Endothelial cell of umbilical vein (primary cell): Measurements from ENCODE around the gene MSL2. TPM values are rescaled to one million over a fixed set of nuclear protein-coding genes. Genes with fewer than 3 reads are reported as not detected.

Experiments used
- BruUV-seq: library from RNA; stranded (reverse); fragments of 400-500 nt; replicated peaks from 2 replicates; lab custom pipeline; 2021; lab: Mats Ljungman, UMichigan
- CTCF ChIA-PET: fragments of 300-600, 350-600 bp; sonication (Branson Sonifier 250); formaldehyde crosslinking; loops from one replicate; lab custom pipeline; 2021; ENCODE audit warnings: antibody characterized with exemption, inconsistent platforms; lab: Charles Lee
- POLR2A ChIA-PET: fragments of 300-600, 350-600 bp; sonication (Branson Sonifier 250); formaldehyde crosslinking; loops from one replicate; lab custom pipeline; 2021; ENCODE audit warnings: antibody characterized with exemption, inconsistent platforms; lab: Charles Lee
- DNase-seq: peaks from one replicate; pipeline ENCODE4 v3.0.0-alpha.2; 2011; ENCODE audit warnings: low read depth, low spot score
- FAIRE-seq: peaks from 2 replicates; lab custom pipeline; 2011; peaks lifted over from hg19 to GRCh38; lab: Jason Lieb, UNC
- H2AFZ ChIP-seq: 2 replicates; pipeline ENCODE4 v1.6.0; 2012; ENCODE audit warnings: low read depth, low read length, control low read depth, inconsistent platforms
- H3K27ac ChIP-seq: 2 replicates; pipeline ENCODE4 v1.5.1; 2011; ENCODE audit warnings: low read depth, mild to moderate bottlenecking, control low read depth, low read length, moderate library complexity; ENCODE audit not compliant: insufficient read depth
- H3K27me3 ChIP-seq, 2 experiments: 2 replicates each; pipeline versions ENCODE4 v1.6.0 to v1.6.1; 2011; ENCODE audit warnings: low read length in 2 of 2, mixed read lengths in 1 of 2; ENCODE audit not compliant: control insufficient read depth in 2 of 2, insufficient read depth in 2 of 2
- H3K36me3 ChIP-seq, 2 experiments: 2 replicates in 1 of 2; 3 replicates in 1 of 2; pipeline ENCODE4 v1.5.1; 2011; ENCODE audit warnings: low read length in 2 of 2, mild to moderate bottlenecking in 1 of 2, moderate library complexity in 1 of 2; ENCODE audit not compliant: control insufficient read depth in 2 of 2, insufficient read depth in 2 of 2; ENCODE audit errors: extremely low read depth in 1 of 2
- H3K4me1 ChIP-seq: 3 replicates; pipeline ENCODE4 v1.5.1; 2011; ENCODE audit warnings: mild to moderate bottlenecking, low read length; ENCODE audit not compliant: control insufficient read depth, insufficient read depth; ENCODE audit errors: extremely low read depth
- H3K4me2 ChIP-seq: 2 replicates; pipeline ENCODE4 v1.6.1; 2011; ENCODE audit warnings: low read length, control low read depth, mixed read lengths; ENCODE audit not compliant: insufficient read depth
- H3K4me3 ChIP-seq, 3 experiments: fragments of 200-600 bp in 1 of 3; sonication (generic), shearing (Covaris generic) in 1 of 3; replicated peaks in 1 of 3; 2 replicates each; pipeline ENCODE4 v1.5.1; 2011 to 2016; ENCODE audit warnings: control low read depth in 3 of 3, low read length in 3 of 3, mild to moderate bottlenecking in 2 of 3, inconsistent platforms in 1 of 3, low read depth in 1 of 3, moderate library complexity in 1 of 3; ENCODE audit not compliant: insufficient read depth in 1 of 3
- H3K79me2 ChIP-seq: 2 replicates; pipeline ENCODE4 v1.6.0; 2012; ENCODE audit warnings: low read length, inconsistent platforms; ENCODE audit not compliant: control insufficient read depth, insufficient read depth
- H3K9ac ChIP-seq: replicated peaks from 2 replicates; pipeline ENCODE3; 2011; ENCODE audit warnings: low read length, control low read depth; ENCODE audit not compliant: insufficient read depth; ENCODE audit errors: extremely low read depth
- H3K9me1 ChIP-seq: replicated peaks from 3 replicates; pipeline ENCODE4 v1.6.0; 2011; ENCODE audit warnings: mild to moderate bottlenecking, low read length; ENCODE audit not compliant: control insufficient read depth, insufficient read depth; ENCODE audit errors: extremely low read depth
- H3K9me3 ChIP-seq: replicated peaks from 2 replicates; pipeline ENCODE4 v1.5.1; 2012; ENCODE audit warnings: low read length, inconsistent platforms; ENCODE audit not compliant: control insufficient read depth, insufficient read depth
- H4K20me1 ChIP-seq: replicated peaks from 2 replicates; pipeline ENCODE3; 2011; ENCODE audit warnings: mild to moderate bottlenecking, low read length; ENCODE audit not compliant: control insufficient read depth, insufficient read depth; ENCODE audit errors: extremely low read depth
- EZH2 ChIP-seq: IDR thresholded peaks from 2 replicates; pipeline ENCODE4 v1.6.1; 2012; ENCODE audit warnings: borderline replicate concordance, low read depth, mild to moderate bottlenecking, moderate library complexity, low read length, inconsistent platforms; ENCODE audit not compliant: severe bottlenecking
- FOS ChIP-seq: IDR thresholded peaks from 2 replicates; pipeline ENCODE4 v1.6.1; 2011; ENCODE audit warnings: mild to moderate bottlenecking, low read length, moderate library complexity, borderline replicate concordance; ENCODE audit not compliant: insufficient read depth
- GATA2 ChIP-seq: IDR thresholded peaks from 2 replicates; pipeline ENCODE4 v1.7.0; 2011; ENCODE audit warnings: low read depth, mild to moderate bottlenecking, moderate library complexity, mixed read lengths, low read length; ENCODE audit not compliant: insufficient read length, insufficient read depth
- MAX ChIP-seq: IDR thresholded peaks from 2 replicates; pipeline ENCODE4 v1.6.1; 2011; ENCODE audit not compliant: insufficient read depth, insufficient read length
- MYC ChIP-seq: IDR thresholded peaks from one replicate; pipeline ENCODE4 v1.6.1; 2011; ENCODE audit warnings: mild to moderate bottlenecking, low read depth, low read length
- POLR2A ChIP-seq: IDR thresholded peaks from 2 replicates; pipeline ENCODE4 v1.6.1; 2012; ENCODE audit warnings: low read depth, mild to moderate bottlenecking, control low read depth, low read length
- POLR2AphosphoS5 ChIP-seq: IDR thresholded peaks from 2 replicates; pipeline ENCODE4 v1.6.1; 2012; ENCODE audit warnings: low read depth, mild to moderate bottlenecking, control low read depth, low read length, moderate library complexity; ENCODE audit not compliant: insufficient read depth
- dilution Hi-C: fragments of 300-500 bp; cut with MboI; formaldehyde crosslinking; loops from one replicate; pipeline ENCODE4 v1.15.0; 2019; ENCODE audit warnings: low sequenced_read_pairs; ENCODE audit not compliant: extremely low pct_ligation_motif_present
- intact Hi-C: fragments of 100-400 bp; cut with micrococcal nuclease; formaldehyde crosslinking; loops from one replicate; pipeline ENCODE4 v1.10.0; 2022
- polyA plus RNA-seq, 4 experiments: library from polyadenylated mRNA; depleted of rRNA in 3 of 4; stranded (reverse) in 3 of 4; unstranded in 1 of 4; fragments of >200 nt; gene quantifications; 2 replicates each; pipeline versions ENCODE4 v1.2.1 to v1.2.3, GENCODE V29; 2011 to 2012; ENCODE audit warnings: missing spikeins in 1 of 4
- total RNA-seq: library from RNA; stranded (reverse); gene quantifications from 2 replicates; pipeline ENCODE4 v1.2.3, GENCODE V29; 2021
- TF ChIP-seq, protein P1 (sequence below), 2 donors: IDR thresholded peaks; 1 replicate in 1 of 2; 2 replicates in 1 of 2; pipeline ENCODE4 v1.5.1; 2011; ENCODE audit warnings: low read length in 2 of 2, mild to moderate bottlenecking in 2 of 2, moderate library complexity in 2 of 2, control low read depth in 1 of 2, inconsistent platforms in 1 of 2, low read depth in 1 of 2; ENCODE audit not compliant: insufficient read depth in 1 of 2; ENCODE audit errors: extremely low read depth in 1 of 2

Gene MSL2
- total and polyA plus RNA-seq, 2 donors (not counting 3 experiments of a cell fraction or from before 2014, with no cell fraction given), result 6.7 to 21.9 TPM

- Histone ChIP-seq H3K36me3 (no peaks in the 10 kb centered on the region), H4K20me1 (peaks cover 12% of the 10 kb centered on the region), H3K9me3 (no peaks in the 10 kb centered on the region), H3K4me1 (peaks cover 6% of the 10 kb centered on the region), H2AFZ (no peak overlapping the region), H3K27me3 (no peaks in the 10 kb centered on the region), H3K27ac (no peak overlapping the region), H3K4me2 (no peak overlapping the region), H3K9ac (no peak overlapping the region), H3K79me2 (peaks cover 99% of the 10 kb centered on the region), H3K4me3 (no peak overlapping the region), H3K9me1 (no peaks in the 10 kb centered on the region)
- FAIRE-seq (no peak), DNase-seq (no peak)
- TF ChIP-seq POLR2A, result no peak
- intact Hi-C loops (no loop called here), dilution Hi-C loops (no loop called here)
- ChIA-PET POLR2A (interaction anchor here (0.7 kb wide), 1 partner anchor 18 kb away, joined by 4 read pairs; no protein-coding TSS in a partner anchor), CTCF (interaction anchor here (0.8 to 1.3 kb wide), 2 partner anchors 13 to 15 kb away, joined by 3 to 5 read pairs; no protein-coding TSS in a partner anchor)
- BruUV-seq, result no TSS peak
These were observed 11.4 kb downstream of the MSL2 start for GRCh38 chr3:136184703-136185102.

GRCh38 chr3:136181741-136182140 lies 14.4 kb downstream of the MSL2 start:
- Histone ChIP-seq H3K4me3 (no peak overlapping the region), H3K9me3 (no peaks in the 10 kb centered on the region), H2AFZ (no peak overlapping the region), H3K79me2 (peaks cover 99% of the 10 kb centered on the region), H3K27ac (no peak overlapping the region), H3K27me3 (no peaks in the 10 kb centered on the region), H3K4me1 (peaks cover 3% of the 10 kb centered on the region), H3K36me3 (no peaks in the 10 kb centered on the region), H3K9ac (no peak overlapping the region), H3K9me1 (no peaks in the 10 kb centered on the region), H4K20me1 (peaks cover 11% of the 10 kb centered on the region), H3K4me2 (no peak overlapping the region)
- TF ChIP-seq POLR2A, result no peak
- no peak for TF ChIP-seq MAX
- no peak for TF ChIP-seq EZH2
- no peak for TF ChIP-seq GATA2
- TF ChIP-seq, protein P1, sequence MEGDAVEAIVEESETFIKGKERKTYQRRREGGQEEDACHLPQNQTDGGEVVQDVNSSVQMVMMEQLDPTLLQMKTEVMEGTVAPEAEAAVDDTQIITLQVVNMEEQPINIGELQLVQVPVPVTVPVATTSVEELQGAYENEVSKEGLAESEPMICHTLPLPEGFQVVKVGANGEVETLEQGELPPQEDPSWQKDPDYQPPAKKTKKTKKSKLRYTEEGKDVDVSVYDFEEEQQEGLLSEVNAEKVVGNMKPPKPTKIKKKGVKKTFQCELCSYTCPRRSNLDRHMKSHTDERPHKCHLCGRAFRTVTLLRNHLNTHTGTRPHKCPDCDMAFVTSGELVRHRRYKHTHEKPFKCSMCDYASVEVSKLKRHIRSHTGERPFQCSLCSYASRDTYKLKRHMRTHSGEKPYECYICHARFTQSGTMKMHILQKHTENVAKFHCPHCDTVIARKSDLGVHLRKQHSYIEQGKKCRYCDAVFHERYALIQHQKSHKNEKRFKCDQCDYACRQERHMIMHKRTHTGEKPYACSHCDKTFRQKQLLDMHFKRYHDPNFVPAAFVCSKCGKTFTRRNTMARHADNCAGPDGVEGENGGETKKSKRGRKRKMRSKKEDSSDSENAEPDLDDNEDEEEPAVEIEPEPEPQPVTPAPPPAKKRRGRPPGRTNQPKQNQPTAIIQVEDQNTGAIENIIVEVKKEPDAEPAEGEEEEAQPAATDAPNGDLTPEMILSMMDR (IDR thresholded peaks at IDR 0.05; ENCODE audit: extremely low read depth in 1 of 2, insufficient read depth in 1 of 2, low read depth in 1 of 2, low read length in 2 of 2), result no peak
- TF ChIP-seq POLR2AphosphoS5, result no peak
- no peak for TF ChIP-seq MYC
- no peak for TF ChIP-seq FOS
- ChIA-PET CTCF (interaction anchor here (0.8 to 1.2 kb wide), 3 partner anchors 10 to 13 kb away, joined by 3 to 4 read pairs (median 3); no protein-coding TSS in a partner anchor), POLR2A (interaction anchor here (0.8 kb wide), 1 partner anchor 12 kb away, joined by 4 read pairs; no protein-coding TSS in a partner anchor)
- BruUV-seq, result no TSS peak
- intact Hi-C loops, result no loop called here
- DNase-seq, result no peak
- dilution Hi-C loops, result no loop called here
- FAIRE-seq, result no peak
